OCI-LY1 (cell line): ENCODE measurements around the gene ALDH5A1.

ENCODE experiments used
- CTCF ChIP-seq: fragments of 200-600 bp; sonication (generic), shearing (Covaris generic); IDR thresholded peaks from 2 replicates; pipeline ENCODE4 v1.5.1; 2017; ENCODE audit warnings: mild to moderate bottlenecking, antibody characterized with exemption, low read length, moderate library complexity, mixed read lengths
- EZH2 ChIP-seq: fragments of 200-600 bp; sonication (generic), shearing (Covaris generic); IDR thresholded peaks from 2 replicates; pipeline ENCODE4 v1.8.0; 2017; ENCODE audit warnings: borderline replicate concordance, mixed run types, mild to moderate bottlenecking, antibody characterized with exemption, low read length, moderate library complexity, mixed read lengths

- TF ChIP-seq CTCF: no peak
- TF ChIP-seq EZH2: no peak
These were observed 35.8 kb upstream of the ALDH5A1 start for GRCh38 chr6:24458941-24459340.
